AG09319 (cell line): ENCODE data around the gene DSP.

Source experiments
- DNase-seq: peaks from one replicate; pipeline ENCODE4 v3.0.0-alpha.2; 2010; ENCODE audit warnings: low read depth; ENCODE audit errors: extremely low read depth
- TF ChIP-seq, protein P1 (sequence below): IDR thresholded peaks from 2 replicates; pipeline ENCODE4 v1.5.1; 2011; ENCODE audit warnings: low read depth, mild to moderate bottlenecking, inconsistent platforms, low read length, moderate library complexity

The DSP gene

GRCh38 chr6:7505189-7505699, 36.2 kb upstream of the DSP start:
- TF ChIP-seq, protein P1, sequence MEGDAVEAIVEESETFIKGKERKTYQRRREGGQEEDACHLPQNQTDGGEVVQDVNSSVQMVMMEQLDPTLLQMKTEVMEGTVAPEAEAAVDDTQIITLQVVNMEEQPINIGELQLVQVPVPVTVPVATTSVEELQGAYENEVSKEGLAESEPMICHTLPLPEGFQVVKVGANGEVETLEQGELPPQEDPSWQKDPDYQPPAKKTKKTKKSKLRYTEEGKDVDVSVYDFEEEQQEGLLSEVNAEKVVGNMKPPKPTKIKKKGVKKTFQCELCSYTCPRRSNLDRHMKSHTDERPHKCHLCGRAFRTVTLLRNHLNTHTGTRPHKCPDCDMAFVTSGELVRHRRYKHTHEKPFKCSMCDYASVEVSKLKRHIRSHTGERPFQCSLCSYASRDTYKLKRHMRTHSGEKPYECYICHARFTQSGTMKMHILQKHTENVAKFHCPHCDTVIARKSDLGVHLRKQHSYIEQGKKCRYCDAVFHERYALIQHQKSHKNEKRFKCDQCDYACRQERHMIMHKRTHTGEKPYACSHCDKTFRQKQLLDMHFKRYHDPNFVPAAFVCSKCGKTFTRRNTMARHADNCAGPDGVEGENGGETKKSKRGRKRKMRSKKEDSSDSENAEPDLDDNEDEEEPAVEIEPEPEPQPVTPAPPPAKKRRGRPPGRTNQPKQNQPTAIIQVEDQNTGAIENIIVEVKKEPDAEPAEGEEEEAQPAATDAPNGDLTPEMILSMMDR, result no peak
- DNase-seq, result peak; percentile 36

GRCh38 chr6:7507600-7507999, 33.9 kb upstream of the DSP start:
- TF ChIP-seq, protein P1, result no peak
- no peak for DNase-seq

DNA sequence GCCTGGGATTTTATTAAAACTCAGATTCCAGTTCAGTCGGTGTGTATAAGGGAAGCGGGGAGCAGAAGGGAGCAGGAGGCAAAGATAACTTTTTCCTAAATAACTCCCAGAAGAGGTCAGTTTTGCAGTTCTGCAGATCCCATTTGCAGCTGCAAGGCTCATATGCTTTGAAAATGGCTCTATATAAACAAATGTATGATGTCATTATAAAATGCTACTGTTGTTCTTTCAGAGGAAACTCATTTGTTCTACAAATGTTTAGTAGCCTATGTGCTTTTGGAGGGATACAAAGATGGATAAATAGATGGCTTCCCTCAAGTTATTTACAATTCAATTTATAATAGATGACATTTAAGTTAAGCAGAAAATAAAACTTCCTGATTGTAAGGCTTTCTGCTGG, 29.2 kb upstream of the DSP start:
- TF ChIP-seq, protein P1, result no peak
- DNase-seq, result no peak

DNA sequence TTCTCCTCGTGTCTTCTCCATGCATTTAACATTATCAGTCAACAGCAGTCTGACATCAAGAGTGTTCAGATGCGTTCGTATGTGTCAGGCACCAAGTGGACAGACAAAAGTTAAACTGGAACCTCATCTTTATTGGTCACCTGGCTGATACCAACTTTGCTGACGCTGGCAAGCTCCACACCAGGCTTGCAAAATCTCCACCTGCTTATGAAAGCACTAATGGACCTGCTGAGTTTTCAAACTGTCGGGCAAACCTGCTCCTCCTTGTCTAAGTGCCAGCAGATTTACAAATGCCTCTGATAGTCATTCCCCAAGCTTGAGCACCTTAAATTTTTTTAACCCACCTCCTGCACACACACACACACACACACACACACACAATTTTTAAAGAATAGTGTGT, 27.9 kb upstream of the DSP start:
- TF ChIP-seq, protein P1, result no peak
- no peak for DNase-seq

DNA sequence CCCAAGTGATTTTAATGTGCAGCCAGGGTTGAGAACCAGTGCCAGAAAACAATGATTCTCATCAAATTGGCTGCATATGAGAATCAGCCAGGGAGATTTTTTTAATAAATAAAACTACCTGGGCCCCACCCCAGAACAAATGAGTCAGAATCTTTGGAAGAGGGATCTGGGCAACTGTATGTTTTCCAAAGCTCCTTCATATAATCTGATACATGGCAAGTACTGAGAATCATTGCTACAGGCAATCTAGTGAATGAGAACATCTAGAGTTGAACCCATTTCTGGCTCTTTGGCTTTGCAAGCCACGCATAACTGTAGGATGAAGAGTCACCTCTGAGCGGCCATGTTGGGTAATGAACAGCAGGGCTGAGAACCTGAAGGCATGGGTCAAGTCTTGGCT, 26.1 kb upstream of the DSP start:
- no peak for DNase-seq
- TF ChIP-seq, protein P1, result no peak

- TF ChIP-seq, protein P1, result no peak
- DNase-seq, result no peak
Observed at GRCh38 chr6:7518877-7519276, 22.6 kb upstream of the DSP start.

- TF ChIP-seq, protein P1, result no peak
- DNase-seq, result no peak
Observed at GRCh38 chr6:7522873-7523272, 18.6 kb upstream of the DSP start.
